GM21423 (cell line): Measurements from ENCODE around the gene MOK.

Experiments
- ATAC-seq: cut with Tn5 transposase; IDR thresholded peaks from one replicate; pipeline ENCODE4 v1.9.1; 2021; ENCODE audit warnings: mild to moderate bottlenecking, moderate library complexity; ENCODE audit not compliant: unreplicated experiment

MOK gene

GRCh38 chr14:102285106-102285505, 19.9 kb downstream of the MOK start:
- ATAC-seq: no peak

- no peak for ATAC-seq
Measured at GRCh38 chr14:102283631-102284129, 21.3 kb downstream of the MOK start.

GRCh38 chr14:102282751-102283465, 22.1 kb downstream of the MOK start:
- no peak for ATAC-seq

- no peak for ATAC-seq
Measured at GRCh38 chr14:102280376-102280962, 24.5 kb downstream of the MOK start.

GRCh38 chr14:102279688-102280348, 25.1 kb downstream of the MOK start:
- no peak for ATAC-seq

- no peak for ATAC-seq
Measured at GRCh38 chr14:102279282-102279681, 25.7 kb downstream of the MOK start.

- no peak for ATAC-seq
Measured at GRCh38 chr14:102278631-102278935, 26.4 kb downstream of the MOK start.

GRCh38 chr14:102277874-102278630, 26.9 kb downstream of the MOK start:
- ATAC-seq: no peak

- ATAC-seq: no peak
Measured at GRCh38 chr14:102275866-102276265, 29.1 kb downstream of the MOK start.

- ATAC-seq: no peak
Measured at GRCh38 chr14:102272392-102272791, 32.6 kb downstream of the MOK start.

GRCh38 chr14:102264775-102265174, 40.2 kb downstream of the MOK start:
- ATAC-seq: no peak

GRCh38 chr14:102264355-102264754, 40.6 kb downstream of the MOK start:
- no peak for ATAC-seq

- no peak for ATAC-seq
Measured at GRCh38 chr14:102262929-102263462, 42.0 kb downstream of the MOK start.

- no peak for ATAC-seq
Measured at GRCh38 chr14:102258136-102258535, 46.8 kb downstream of the MOK start.

- no peak for ATAC-seq
Measured at GRCh38 chr14:102256716-102257115, 48.2 kb downstream of the MOK start.

GRCh38 chr14:102255401-102256190, 49.4 kb downstream of the MOK start:
- no peak for ATAC-seq

- no peak for ATAC-seq
Measured at GRCh38 chr14:102252834-102253801, 51.8 kb downstream of the MOK start.

- ATAC-seq: no peak
Measured at GRCh38 chr14:102251161-102251560, 53.8 kb downstream of the MOK start.

GRCh38 chr14:102250636-102251035, 54.3 kb downstream of the MOK start:
- ATAC-seq: no peak
